ENCODE data around the gene UBAC2.

DNA sequence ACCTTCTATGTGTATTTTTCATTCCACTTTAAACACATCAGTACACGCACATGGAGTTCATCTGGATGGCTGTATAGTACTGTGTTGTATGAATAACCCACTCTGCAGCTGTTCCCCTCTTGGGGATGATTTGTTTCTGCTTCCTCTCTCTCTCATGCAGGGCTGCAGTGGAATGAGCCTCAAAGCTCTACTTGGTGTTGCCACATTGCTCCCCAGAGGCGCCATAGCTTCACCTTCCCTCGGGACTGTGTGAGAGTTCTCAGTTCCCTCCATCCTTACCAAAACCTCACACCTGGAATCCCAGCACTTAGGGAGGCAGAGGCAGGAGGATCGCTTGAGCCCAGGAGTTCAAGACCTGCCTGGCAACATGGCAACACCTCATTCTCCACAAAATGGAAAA lies 134.9 kb downstream of the UBAC2 start:
- TF ChIP-seq CTCF (IDR thresholded peaks at IDR 0.05 in 8 of 11, conservative IDR thresholded peaks at IDR 0.05 in 3 of 11) = no peak
- TF ChIP-seq POLR2A (IDR thresholded peaks at IDR 0.05) = no peak
- TF ChIP-seq POLR2AphosphoS5 (IDR thresholded peaks at IDR 0.05) = peak in 1 of 3 donors; percentile 46

All from spleen (tissue), 7 donors.